ENCODE data around the gene KIAA1549. TPM values are rescaled to one million over a fixed set of nuclear protein-coding genes. Genes with fewer than 3 reads are reported as not detected.

Gene KIAA1549
- total RNA-seq, 1 experiment from 2014 or later = 14.1 TPM

GRCh38 chr7:138916731-138917130 is 64.5 kb downstream of the KIAA1549 start:
- ChIA-PET CTCF (no interaction called here), POLR2A (no interaction called here)
- peaks cover 4% of the 10 kb centered on the region for H3K4me1 ChIP-seq (ENCODE audit: control insufficient read depth, insufficient read depth, low read length)
- no TSS peak for BruUV-seq (replicated peaks)
- no peak for ATAC-seq
- H3K27me3 ChIP-seq (ENCODE audit: control insufficient read depth, insufficient read depth, low read length) = no peaks in the 10 kb centered on the region
- TF ChIP-seq CTCF (IDR thresholded peaks at IDR 0.05) = no peak
- DNase-seq (ENCODE audit: low read depth, low spot score) = no peak
- H3K4me3 ChIP-seq (ENCODE audit: low read depth in 2 of 2, low read length in 2 of 2) = no peak overlapping the region
- no peaks in the 10 kb centered on the region for H3K9me3 ChIP-seq (ENCODE audit: control insufficient read depth, insufficient read depth, low read depth, low read length)
- in situ Hi-C loops (cut with HindIII; ENCODE audit: low pct_unique_long_range_greater_than_20kb, low sequenced_read_pairs) = no loop called here
- intact Hi-C loops (cut with micrococcal nuclease; ENCODE audit: unreplicated experiment) = no loop called here
- H3K27ac ChIP-seq (ENCODE audit: low read length) = no peak overlapping the region
- no peaks in the 10 kb centered on the region for H3K36me3 ChIP-seq (ENCODE audit: control insufficient read depth, insufficient read depth, low read length)

DNA sequence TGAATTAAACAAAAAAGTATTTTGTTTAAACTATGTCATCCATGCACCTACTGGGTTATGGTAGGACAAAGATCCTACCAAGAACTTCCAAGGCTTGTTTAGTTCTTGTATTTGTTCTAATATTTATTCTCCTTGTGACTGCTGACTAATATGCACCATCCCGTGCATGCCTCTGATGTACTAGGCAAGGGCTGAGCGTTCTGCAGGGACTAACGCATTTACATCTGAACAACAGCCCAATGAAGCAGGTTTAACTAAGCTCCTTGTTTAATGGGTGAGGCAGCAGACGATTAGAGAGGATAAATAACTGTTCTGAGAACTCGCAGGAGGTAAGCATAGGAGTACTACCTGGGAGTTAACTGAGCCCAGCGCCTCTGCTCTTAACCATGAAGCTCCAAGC is 64.9 kb downstream of the KIAA1549 start:
- CTCF ChIA-PET = no interaction called here
- POLR2A ChIA-PET = no interaction called here
- Histone ChIP-seq H3K27me3 (ENCODE audit: control insufficient read depth, insufficient read depth, low read length) (no peaks in the 10 kb centered on the region), H3K27ac (ENCODE audit: low read length) (no peak overlapping the region), H3K4me3 (ENCODE audit: low read depth in 2 of 2, low read length in 2 of 2) (no peak overlapping the region), H3K36me3 (ENCODE audit: control insufficient read depth, insufficient read depth, low read length) (no peaks in the 10 kb centered on the region), H3K4me1 (ENCODE audit: control insufficient read depth, insufficient read depth, low read length) (peaks cover 4% of the 10 kb centered on the region), H3K9me3 (ENCODE audit: control insufficient read depth, insufficient read depth, low read depth, low read length) (no peaks in the 10 kb centered on the region)
- intact Hi-C loops (cut with micrococcal nuclease; ENCODE audit: unreplicated experiment) = no loop called here
- ATAC-seq = no peak
- in situ Hi-C loops (cut with HindIII; ENCODE audit: low pct_unique_long_range_greater_than_20kb, low sequenced_read_pairs) = no loop called here
- BruUV-seq (replicated peaks) = no TSS peak
- TF ChIP-seq SIN3A (IDR thresholded peaks at IDR 0.05; ENCODE audit: borderline replicate concordance, insufficient read depth, low read depth, low read length) (no peak), POLR2AphosphoS5 (IDR thresholded peaks at IDR 0.05; ENCODE audit: low read depth, low read length) (no peak)
- no peak for DNase-seq (ENCODE audit: low read depth, low spot score)

GRCh38 chr7:138913783-138914182 is 67.4 kb downstream of the KIAA1549 start:
- DNase-seq (ENCODE audit: low read depth, low spot score) (no peak), ATAC-seq (no peak)
- CTCF ChIA-PET = no interaction called here
- no TSS peak for BruUV-seq (replicated peaks)
- no peak for TF ChIP-seq POLR2AphosphoS5 (IDR thresholded peaks at IDR 0.05; ENCODE audit: low read depth, low read length)
- TF ChIP-seq, protein P1, sequence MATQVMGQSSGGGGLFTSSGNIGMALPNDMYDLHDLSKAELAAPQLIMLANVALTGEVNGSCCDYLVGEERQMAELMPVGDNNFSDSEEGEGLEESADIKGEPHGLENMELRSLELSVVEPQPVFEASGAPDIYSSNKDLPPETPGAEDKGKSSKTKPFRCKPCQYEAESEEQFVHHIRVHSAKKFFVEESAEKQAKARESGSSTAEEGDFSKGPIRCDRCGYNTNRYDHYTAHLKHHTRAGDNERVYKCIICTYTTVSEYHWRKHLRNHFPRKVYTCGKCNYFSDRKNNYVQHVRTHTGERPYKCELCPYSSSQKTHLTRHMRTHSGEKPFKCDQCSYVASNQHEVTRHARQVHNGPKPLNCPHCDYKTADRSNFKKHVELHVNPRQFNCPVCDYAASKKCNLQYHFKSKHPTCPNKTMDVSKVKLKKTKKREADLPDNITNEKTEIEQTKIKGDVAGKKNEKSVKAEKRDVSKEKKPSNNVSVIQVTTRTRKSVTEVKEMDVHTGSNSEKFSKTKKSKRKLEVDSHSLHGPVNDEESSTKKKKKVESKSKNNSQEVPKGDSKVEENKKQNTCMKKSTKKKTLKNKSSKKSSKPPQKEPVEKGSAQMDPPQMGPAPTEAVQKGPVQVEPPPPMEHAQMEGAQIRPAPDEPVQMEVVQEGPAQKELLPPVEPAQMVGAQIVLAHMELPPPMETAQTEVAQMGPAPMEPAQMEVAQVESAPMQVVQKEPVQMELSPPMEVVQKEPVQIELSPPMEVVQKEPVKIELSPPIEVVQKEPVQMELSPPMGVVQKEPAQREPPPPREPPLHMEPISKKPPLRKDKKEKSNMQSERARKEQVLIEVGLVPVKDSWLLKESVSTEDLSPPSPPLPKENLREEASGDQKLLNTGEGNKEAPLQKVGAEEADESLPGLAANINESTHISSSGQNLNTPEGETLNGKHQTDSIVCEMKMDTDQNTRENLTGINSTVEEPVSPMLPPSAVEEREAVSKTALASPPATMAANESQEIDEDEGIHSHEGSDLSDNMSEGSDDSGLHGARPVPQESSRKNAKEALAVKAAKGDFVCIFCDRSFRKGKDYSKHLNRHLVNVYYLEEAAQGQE (IDR thresholded peaks at IDR 0.05; ENCODE audit: insufficient read depth in 1 of 2, low read depth in 2 of 2, low read length in 1 of 2) = no peak
- no peak for TF ChIP-seq TCF7L2 (IDR thresholded peaks at IDR 0.05; ENCODE audit: low read depth, low read length)
- TF ChIP-seq CTCF (IDR thresholded peaks at IDR 0.05) = no peak
- no peak for TF ChIP-seq SIN3A (IDR thresholded peaks at IDR 0.05; ENCODE audit: borderline replicate concordance, insufficient read depth, low read depth, low read length)
- in situ Hi-C loops (cut with HindIII; ENCODE audit: low pct_unique_long_range_greater_than_20kb, low sequenced_read_pairs) (no loop called here), intact Hi-C loops (cut with micrococcal nuclease; ENCODE audit: unreplicated experiment) (no loop called here)
- Histone ChIP-seq H3K27ac (ENCODE audit: low read length) (no peak overlapping the region), H3K4me3 (ENCODE audit: low read depth in 2 of 2, low read length in 2 of 2) (no peak overlapping the region), H3K4me1 (ENCODE audit: control insufficient read depth, insufficient read depth, low read length) (no peaks in the 10 kb centered on the region), H3K36me3 (ENCODE audit: control insufficient read depth, insufficient read depth, low read length) (no peaks in the 10 kb centered on the region), H3K9me3 (ENCODE audit: control insufficient read depth, insufficient read depth, low read depth, low read length) (no peaks in the 10 kb centered on the region), H3K27me3 (ENCODE audit: control insufficient read depth, insufficient read depth, low read length) (no peaks in the 10 kb centered on the region)
- POLR2A ChIA-PET = no interaction called here
